Regular cardiac myocyte (primary cell): ENCODE measurements around the gene C15orf40. TPM values are rescaled to one million over a fixed set of nuclear protein-coding genes. Genes with fewer than 3 reads are reported as not detected.

Source experiments
- total RNA-seq: library from RNA; depleted of rRNA; stranded (reverse); fragments of >200 nt; gene quantifications from 2 replicates; pipeline ENCODE4 v1.2.3, GENCODE V29; 2014

Gene C15orf40
- total RNA-seq: 7.7 and 8.7 TPM in 2 replicates

DNA sequence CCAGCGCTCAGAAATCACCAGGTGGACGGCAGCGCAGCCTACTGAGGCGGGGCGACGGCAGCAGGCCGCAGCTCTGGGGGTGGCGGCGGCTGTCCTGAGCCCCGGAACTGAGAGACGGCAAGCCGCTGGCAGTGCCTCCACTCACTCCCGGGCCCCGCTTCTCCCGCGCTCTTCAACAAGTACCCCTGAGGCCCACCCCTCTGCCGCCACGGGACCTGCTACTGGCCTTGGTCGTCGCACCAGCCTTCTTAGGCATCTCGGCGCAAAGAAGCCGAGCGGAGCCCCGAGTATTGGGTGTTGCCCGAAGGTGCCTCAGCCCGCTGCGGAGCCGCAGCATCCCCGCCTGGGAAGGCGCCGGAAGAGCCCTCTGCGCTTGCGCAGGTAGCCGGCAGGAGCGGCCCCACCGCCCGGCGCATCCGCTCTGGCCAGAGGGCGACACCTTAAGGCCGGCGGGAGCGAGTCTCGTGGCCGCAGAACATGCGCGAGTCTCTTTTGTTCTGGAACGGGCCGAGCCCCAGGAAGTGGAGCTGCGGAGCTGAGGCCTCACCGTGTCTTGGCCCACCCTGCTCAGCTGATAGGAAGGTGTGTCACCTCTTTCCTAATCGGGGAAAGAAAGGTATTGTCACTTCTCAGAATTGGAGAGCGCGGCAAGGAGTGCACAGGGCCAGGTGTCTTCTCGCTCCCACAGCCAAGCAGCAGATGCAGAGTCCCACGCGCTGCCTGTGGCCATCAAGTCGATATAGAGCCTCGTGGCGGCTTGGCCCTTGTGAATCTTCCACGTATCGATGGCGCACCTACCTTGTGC, at the start of gene C15orf40:
C15orf40 (minus strand) TSS at position 369 of the 805 bp plus-strand sequence; CDS start at position 337, 32 bp downstream.

GRCh38 chr15:82985688-82986441, 25.6 kb downstream of the C15orf40 start, which contains the start of gene RAMAC:
Gene RAMAC (plus strand): TSS chr15:82986210. CDS start chr15:82989019, 2,809 bp downstream.

DNA sequence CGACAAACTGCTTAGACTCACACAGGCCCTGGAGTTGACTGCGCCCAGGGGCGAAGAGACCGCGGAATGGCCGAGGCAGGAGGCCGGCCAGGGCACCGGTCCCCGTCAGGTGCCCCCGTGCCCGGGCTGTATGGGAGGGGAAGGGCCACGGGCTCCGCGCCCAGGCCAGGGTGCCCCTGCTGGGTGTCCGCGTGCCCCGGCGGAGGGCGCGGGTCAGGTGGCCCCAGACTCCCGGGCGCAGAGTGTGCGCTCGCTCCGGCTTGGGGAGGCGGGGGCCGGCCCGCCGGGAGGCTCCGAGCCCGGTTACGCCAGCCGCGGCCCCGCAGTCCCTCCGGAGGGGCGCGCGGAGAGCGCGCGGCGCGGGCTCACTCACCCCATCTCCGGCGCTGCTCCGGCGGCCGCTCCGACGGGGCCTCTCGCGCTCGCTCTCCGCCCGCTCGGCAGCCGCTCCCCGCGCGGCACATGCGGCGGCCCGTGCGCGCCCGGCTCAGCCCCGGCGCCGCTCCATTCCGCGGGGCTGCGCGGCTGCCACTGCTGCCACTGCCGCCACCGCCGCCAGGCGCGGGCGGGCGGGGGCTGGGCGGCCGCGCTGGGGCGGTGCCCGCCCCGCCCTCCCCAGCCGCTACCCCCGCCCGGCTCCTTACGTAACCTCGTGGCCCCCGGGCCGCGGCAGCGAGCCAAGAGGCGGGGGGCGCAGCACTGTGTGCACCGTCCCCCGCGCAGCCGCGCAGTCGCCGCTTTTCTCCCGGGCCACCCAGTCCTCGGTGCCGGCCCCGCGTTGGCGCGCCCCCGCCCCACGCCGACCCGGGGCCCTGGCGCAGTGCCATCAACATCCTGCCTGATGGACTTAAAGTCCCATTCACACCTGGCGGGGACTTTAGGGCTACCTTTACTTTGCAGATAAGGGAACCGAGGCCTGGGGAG, 59.0 kb downstream of the C15orf40 start, which contains the start of gene HOMER2:
HOMER2 (minus strand) TSS at position 563 of the 924 bp plus-strand sequence; CDS start at position 378, 185 bp downstream.

Other genes with a start within 250 kb of the C15orf40 start
- gene FSD2, start 205.6 kb downstream of the C15orf40 start, total RNA-seq: under 0.01 TPM in 1 of 2 replicates, not detected in the other
- gene WHAMM, start 202.0 kb downstream of the C15orf40 start, total RNA-seq: 4.2 and 5.4 TPM in 2 replicates
- gene HOMER2, start 58.9 kb downstream of the C15orf40 start, total RNA-seq: 2.1 and 44.8 TPM in 2 replicates
- gene RAMAC, start 25.4 kb downstream of the C15orf40 start, total RNA-seq: 35.1 and 36.6 TPM in 2 replicates
- 97.5 and 102 TPM in 2 replicates for gene BTBD1, start 55.6 kb upstream of the C15orf40 start, total RNA-seq
- gene TM6SF1, start 96.0 kb upstream of the C15orf40 start, total RNA-seq: 0.85 and 0.96 TPM in 2 replicates
- 40.6 and 59.0 TPM in 2 replicates for gene HDGFL3, start 196.2 kb upstream of the C15orf40 start, total RNA-seq